IMR-90 (cell line): ENCODE results near the gene C10orf88. TPM values are rescaled to one million over a fixed set of nuclear protein-coding genes. Genes with fewer than 3 reads are reported as not detected.

Experiments used
- ATAC-seq: fragments of 200-7000 bp; cut with Tn5 transposase; 2 replicates; pipeline ENCODE4 v1.9.1; 2020; ENCODE audit warnings: low read depth, mild to moderate bottlenecking, moderate library complexity
- BruUV-seq: library from RNA; stranded (reverse); fragments of 400-500 nt; replicated peaks from 2 replicates; lab custom pipeline; 2021; lab: Mats Ljungman, UMichigan
- CTCF ChIA-PET: fragments of 300-600 bp; formaldehyde crosslinking; extraction: SDS; loops from one replicate; lab custom pipeline; 2021; ENCODE audit warnings: antibody characterized with exemption; lab: Yijun Ruan, JAX
- POLR2A ChIA-PET: fragments of 300-600 bp; sonication (Branson Sonifier 250); formaldehyde crosslinking; loops from one replicate; lab custom pipeline; 2022; ENCODE audit warnings: antibody characterized with exemption; ENCODE audit not compliant: unreplicated experiment; lab: Charles Lee
- DNase-seq: peaks from one replicate; pipeline ENCODE4 v3.0.0; 2013
- H2AFZ ChIP-seq: replicated peaks from 2 replicates; pipeline ENCODE3; 2013; ENCODE audit warnings: low read length, mild to moderate bottlenecking; ENCODE audit not compliant: poor library complexity
- H2AK5ac ChIP-seq: 2 replicates; pipeline ENCODE4 v1.6.1; 2013; ENCODE audit warnings: low read depth, low read length, inconsistent platforms
- H2AK9ac ChIP-seq: replicated peaks from 2 replicates; pipeline ENCODE3; 2013; ENCODE audit warnings: mild to moderate bottlenecking, low read depth, low read length, moderate library complexity; ENCODE audit not compliant: poor library complexity
- H2BK120ac ChIP-seq: 2 replicates; pipeline ENCODE4 v1.6.1; 2013; ENCODE audit warnings: low read depth, low read length, inconsistent platforms
- H2BK15ac ChIP-seq: 3 replicates; pipeline ENCODE4 v1.6.1; 2013; ENCODE audit warnings: low read depth, low read length, inconsistent platforms
- H2BK20ac ChIP-seq: 2 replicates; pipeline ENCODE4 v1.6.1; 2013; ENCODE audit warnings: low read depth, mild to moderate bottlenecking, inconsistent platforms, low read length, moderate library complexity
- H2BK5ac ChIP-seq: 2 replicates; pipeline ENCODE4 v1.6.1; 2013; ENCODE audit warnings: mild to moderate bottlenecking, low read depth, low read length, inconsistent platforms; ENCODE audit not compliant: poor library complexity, severe bottlenecking
- H3K14ac ChIP-seq: replicated peaks from 2 replicates; pipeline ENCODE4 v1.6.1; 2013; ENCODE audit warnings: low read depth, low read length, inconsistent platforms
- H3K18ac ChIP-seq: 2 replicates; pipeline ENCODE4 v1.6.1; 2013; ENCODE audit warnings: low read depth, low read length, control low read depth
- H3K23ac ChIP-seq: 2 replicates; pipeline ENCODE4 v1.6.1; 2013; ENCODE audit warnings: low read depth, low read length, inconsistent platforms
- H3K27ac ChIP-seq: 2 replicates; pipeline ENCODE4 v1.5.1; 2013; ENCODE audit warnings: mild to moderate bottlenecking, control low read depth, low read length; ENCODE audit not compliant: insufficient read depth
- H3K27me3 ChIP-seq: 2 replicates; pipeline ENCODE4 v1.6.1; 2013; ENCODE audit warnings: low read length; ENCODE audit not compliant: control insufficient read depth, insufficient read depth
- H3K36me3 ChIP-seq: 2 replicates; pipeline ENCODE4 v1.6.1; 2013; ENCODE audit warnings: low read length, mixed read lengths; ENCODE audit not compliant: control insufficient read depth, insufficient read depth
- H3K4ac ChIP-seq: 2 replicates; pipeline ENCODE4 v1.6.1; 2013; ENCODE audit warnings: low read depth, low read length, inconsistent platforms
- H3K4me1 ChIP-seq: 2 replicates; pipeline ENCODE4 v1.6.1; 2013; ENCODE audit warnings: low read length, mixed read lengths; ENCODE audit not compliant: control insufficient read depth, insufficient read depth
- H3K4me2 ChIP-seq: 2 replicates; pipeline ENCODE4 v1.6.1; 2013; ENCODE audit warnings: low read depth, mild to moderate bottlenecking, control low read depth, low read length, moderate library complexity
- H3K4me3 ChIP-seq: 2 replicates; pipeline ENCODE4 v1.5.1; 2013; ENCODE audit warnings: low read depth, mild to moderate bottlenecking, control low read depth, low read length, moderate library complexity; ENCODE audit not compliant: insufficient read depth
- H3K56ac ChIP-seq: 2 replicates; pipeline ENCODE4 v1.6.1; 2013; ENCODE audit warnings: low read length, inconsistent platforms; ENCODE audit not compliant: insufficient read depth; ENCODE audit errors: extremely low read depth
- H3K79me1 ChIP-seq, 2 experiments: 2 replicates each; pipeline ENCODE4 v1.6.1; 2013; ENCODE audit warnings: low read length in 2 of 2, inconsistent platforms in 1 of 2, low read depth in 1 of 2
- H3K9ac ChIP-seq: 2 replicates; pipeline ENCODE4 v1.6.1; 2013; ENCODE audit warnings: low read depth, low read length, control low read depth
- H3K9me1 ChIP-seq: 2 replicates; pipeline ENCODE4 v1.6.1; 2013; ENCODE audit warnings: low read length, inconsistent platforms; ENCODE audit not compliant: insufficient read depth
- H3K9me3 ChIP-seq: 2 replicates; pipeline ENCODE4 v1.6.1; 2013; ENCODE audit warnings: low read length; ENCODE audit not compliant: control insufficient read depth, insufficient read depth
- H4K20me1 ChIP-seq: 2 replicates; pipeline ENCODE4 v1.6.1; 2013; ENCODE audit warnings: low read length, inconsistent platforms; ENCODE audit not compliant: insufficient read depth
- H4K5ac ChIP-seq: 2 replicates; pipeline ENCODE4 v1.6.1; 2013; ENCODE audit warnings: mild to moderate bottlenecking, low read depth, low read length, control low read depth
- H4K8ac ChIP-seq, 2 experiments: 2 replicates each; pipeline ENCODE4 v1.6.1; 2013; ENCODE audit warnings: low read depth in 2 of 2, low read length in 2 of 2, control low read depth in 1 of 2, inconsistent platforms in 1 of 2
- H4K91ac ChIP-seq: 2 replicates; pipeline ENCODE4 v1.6.1; 2013; ENCODE audit warnings: low read depth, low read length, inconsistent platforms; ENCODE audit not compliant: insufficient read depth
- BHLHE40 ChIP-seq: fragments of 150-350 bp; IDR thresholded peaks from 2 replicates; pipeline ENCODE4 v1.6.1; 2016; ENCODE audit warnings: mild to moderate bottlenecking, low read depth, low read length
- CEBPB ChIP-seq: IDR thresholded peaks from 2 replicates; pipeline ENCODE4 v1.6.1; 2012; ENCODE audit warnings: low read depth, low read length, improper control_type of control experiment
- CHD1 ChIP-seq: IDR thresholded peaks from 2 replicates; pipeline ENCODE4 v1.6.1; 2012; ENCODE audit warnings: low read depth, low read length, improper control_type of control experiment
- CTCF ChIP-seq: conservative IDR thresholded peaks from 2 replicates; pipeline ENCODE4 v1.5.1; 2012; ENCODE audit warnings: mild to moderate bottlenecking, low read depth, low read length, improper control_type of control experiment
- ELK1 ChIP-seq: fragments of 150-350 bp; IDR thresholded peaks from 2 replicates; pipeline ENCODE4 v1.6.1; 2016; ENCODE audit warnings: low read depth, mild to moderate bottlenecking, low read length, moderate library complexity, borderline replicate concordance
- FOS ChIP-seq: fragments of 150-350 bp; IDR thresholded peaks from 2 replicates; pipeline ENCODE4 v1.6.1; 2016; ENCODE audit warnings: low read depth, low read length
- MAZ ChIP-seq: IDR thresholded peaks from 2 replicates; pipeline ENCODE4 v1.6.1; 2012; ENCODE audit warnings: low read depth, mild to moderate bottlenecking, low read length, improper control_type of control experiment, moderate library complexity, borderline replicate concordance
- MXI1 ChIP-seq: IDR thresholded peaks from 2 replicates; pipeline ENCODE4 v1.6.1; 2012; ENCODE audit warnings: low read depth, mild to moderate bottlenecking, low read length, moderate library complexity, borderline replicate concordance
- NFE2L2 ChIP-seq: fragments of 150-350 bp; IDR thresholded peaks from 2 replicates; pipeline ENCODE4 v1.6.1; 2016; ENCODE audit warnings: low read depth, mild to moderate bottlenecking, low read length
- POLR2A ChIP-seq: IDR thresholded peaks from 2 replicates; pipeline ENCODE4 v1.6.1; 2012; ENCODE audit warnings: mild to moderate bottlenecking, low read depth, low read length
- RCOR1 ChIP-seq: IDR thresholded peaks from 2 replicates; pipeline ENCODE4 v1.6.1; 2012; ENCODE audit warnings: mild to moderate bottlenecking, low read length, improper control_type of control experiment; ENCODE audit not compliant: insufficient replicate concordance
- RFX5 ChIP-seq: IDR thresholded peaks from 2 replicates; pipeline ENCODE4 v1.8.0; 2012; ENCODE audit warnings: low read depth, mild to moderate bottlenecking, low read length, moderate library complexity
- SMC3 ChIP-seq: fragments of 150-350 bp; IDR thresholded peaks from 2 replicates; pipeline ENCODE4 v1.6.1; 2016; ENCODE audit warnings: low read depth, mild to moderate bottlenecking, antibody characterized with exemption, low read length, moderate library complexity
- USF2 ChIP-seq: fragments of 150-350 bp; IDR thresholded peaks from 2 replicates; pipeline ENCODE4 v1.6.1; 2017; ENCODE audit warnings: mild to moderate bottlenecking, antibody characterized with exemption, low read length, low read depth
- WGBS, 2 experiments: methylation state at CpG; one replicate each; pipeline versions ENCODE4 v1.1.5 to v1.1.7; 2013; ENCODE audit warnings: missing lambda C conversion rate in 2 of 2; ENCODE audit not compliant: insufficient read length in 1 of 2; ENCODE audit errors: extremely low coverage in 2 of 2; 5-methylcytosine and 5-hydroxymethylcytosine counted together
- dilution Hi-C: fragments of 300-500 bp; cut with HindIII; formaldehyde crosslinking; loops from one replicate; pipeline ENCODE4 v1.14.3; 2018; ENCODE audit warnings: low sequenced_read_pairs; ENCODE audit not compliant: unreplicated experiment
- in situ Hi-C: fragments of 300-500 bp; cut with MboI; formaldehyde crosslinking; loops from 3 replicates; pipeline ENCODE4 v1.14.3; 2019; ENCODE audit warnings: low sequenced_read_pairs, inconsistent platforms, mixed read lengths
- intact Hi-C: fragments of 100-400 bp; cut with micrococcal nuclease; formaldehyde crosslinking; loops from 2 replicates; pipeline ENCODE4 v1.10.0; 2022
- polyA plus RNA-seq, 3 experiments: library from polyadenylated mRNA; depleted of rRNA; stranded (reverse); fragments of >200 nt; gene quantifications; 2 replicates each; pipeline ENCODE4 v1.2.3, GENCODE V29; 2012; ENCODE audit warnings: low replicate concordance in 1 of 3
- total RNA-seq: library from RNA; depleted of rRNA; stranded (reverse); fragments of >200 nt; gene quantifications from 2 replicates; pipeline ENCODE4 v1.2.3, GENCODE V29; 2012

Gene C10orf88
- total and polyA plus RNA-seq, 2 of the 4 experiments (the other 2 are of a cell fraction): 5.9 to 12.2 TPM

GRCh38 chr10:122955892-122956291, 1.9 kb upstream of the C10orf88 start:
- no TSS peak for BruUV-seq
- DNase-seq (no peak), ATAC-seq (no peak)
- H3K23ac ChIP-seq: no peak overlapping the region
- no peak overlapping the region for H3K4ac ChIP-seq
- no peaks in the 10 kb centered on the region for H3K9me3 ChIP-seq
- H3K14ac ChIP-seq: no peak overlapping the region
- no peak overlapping the region for H3K9ac ChIP-seq
- no peak overlapping the region; the same call in 1 of the 2 replicates for H3K4me2 ChIP-seq
- CTCF ChIA-PET: no interaction called here
- peaks cover 11 to 20% of the 10 kb centered on the region in 2 experiments; a peak in 3 of 4 replicates for H3K79me1 ChIP-seq
- POLR2A ChIA-PET: no interaction called here
- H2BK5ac ChIP-seq: no peak overlapping the region
- H3K4me1 ChIP-seq: no peaks in the 10 kb centered on the region
- H2BK120ac ChIP-seq: no peak overlapping the region
- intact Hi-C loops (loop anchor here (2.0 kb wide), 1 partner anchor 53 kb away; the partner anchor contains the start of genes ACADSB and IKZF5), dilution Hi-C loops (no loop called here), in situ Hi-C loops (no loop called here)
- H3K18ac ChIP-seq: no peak overlapping the region
- no peaks in the 10 kb centered on the region for H3K36me3 ChIP-seq
- H2AK5ac ChIP-seq: no peak overlapping the region
- H4K91ac ChIP-seq: no peak overlapping the region
- no peak overlapping the region for H3K56ac ChIP-seq
- no peaks in the 10 kb centered on the region for H3K27me3 ChIP-seq
- no peak overlapping the region for H2BK15ac ChIP-seq
- H4K20me1 ChIP-seq: no peaks in the 10 kb centered on the region
- no peak overlapping the region for H2AFZ ChIP-seq
- H4K8ac ChIP-seq: no peak overlapping the region
- no peak overlapping the region for H3K27ac ChIP-seq
- H3K4me3 ChIP-seq: no peak overlapping the region
- H2BK20ac ChIP-seq: no peak overlapping the region
- no CpG with 5 or more reads among the region's 1 CpG for WGBS, 2 experiments
- no peak overlapping the region for H4K5ac ChIP-seq
- TF ChIP-seq BHLHE40 (no peak), ELK1 (no peak), MXI1 (no peak), NFE2L2 (no peak), CTCF (no peak), RFX5 (no peak), SMC3 (no peak), CHD1 (no peak), MAZ (no peak), USF2 (no peak), RCOR1 (no peak), POLR2A (no peak), CEBPB (no peak), FOS (no peak)
- peaks cover 2% of the 10 kb centered on the region; the same call in 1 of the 2 replicates for H3K9me1 ChIP-seq
- H2AK9ac ChIP-seq: no peak overlapping the region
